WI38 (cell line): Measurements from ENCODE around the gene CCNE1.
A peak's percentile ranks its signal among the peaks of the same experiment; 100 is the strongest.

ENCODE experiments used
- H3K4me3 ChIP-seq: 2 replicates; pipeline ENCODE4 v1.5.1; 2011; ENCODE audit warnings: low read depth, mild to moderate bottlenecking, control low read depth, low read length
- CTCF ChIP-seq: IDR thresholded peaks from 2 replicates; pipeline ENCODE4 v1.5.1; 2012; ENCODE audit warnings: low read depth, mild to moderate bottlenecking, control low read depth, low read length

CCNE1 gene

GRCh38 chr19:29810504-29810871 is 1.3 kb upstream of the CCNE1 start:
- H3K4me3 ChIP-seq = no peak overlapping the region
- no peak for TF ChIP-seq CTCF

- peak overlapping the region; percentile 49 for H3K4me3 ChIP-seq
- no peak for TF ChIP-seq CTCF
Observed at GRCh38 chr19:29812080-29812880, 489 bp downstream of the CCNE1 start.

GRCh38 chr19:29812881-29813275 is 1.1 kb downstream of the CCNE1 start:
- peak overlapping the region; percentile 49; the same call in 1 of the 2 replicates for H3K4me3 ChIP-seq
- TF ChIP-seq CTCF = no peak

- no peak overlapping the region for H3K4me3 ChIP-seq
Observed at GRCh38 chr19:29813642-29814041, 1.9 kb downstream of the CCNE1 start.

GRCh38 chr19:29815231-29815630 is 3.4 kb downstream of the CCNE1 start:
- H3K4me3 ChIP-seq = no peak overlapping the region
- no peak for TF ChIP-seq CTCF

More at GRCh38 chr19:29813642-29814041, 1.9 kb downstream of the CCNE1 start:
- no peak for TF ChIP-seq CTCF

- TF ChIP-seq CTCF = no peak
- H3K4me3 ChIP-seq = no peak overlapping the region
Observed at GRCh38 chr19:29817316-29817715, 5.5 kb downstream of the CCNE1 start.

- no peak for TF ChIP-seq CTCF
Observed at GRCh38 chr19:29819300-29819699, 7.5 kb downstream of the CCNE1 start.

More at GRCh38 chr19:29819300-29819699, 7.5 kb downstream of the CCNE1 start:
- H3K4me3 ChIP-seq = no peak overlapping the region
